ENCODE data around the gene LFNG. TPM values are rescaled to one million over a fixed set of nuclear protein-coding genes. Genes with fewer than 3 reads are reported as not detected.

LFNG gene
- total RNA-seq, 1 donor = 10.8 TPM

- no peak overlapping the region for H3K4me3 ChIP-seq (ENCODE audit: low read depth, low read length)
- TF ChIP-seq CTCF (IDR thresholded peaks at IDR 0.05; ENCODE audit: insufficient read depth, low read depth, low read length) = no peak
- DNase-seq (ENCODE audit: low read depth) = no peak
Measured at GRCh38 chr7:2478399-2478785, 41.2 kb upstream of the LFNG start.

- TF ChIP-seq CTCF (IDR thresholded peaks at IDR 0.05; ENCODE audit: insufficient read depth, low read depth, low read length) = no peak
- H3K4me3 ChIP-seq (ENCODE audit: low read depth, low read length) = no peak overlapping the region
- DNase-seq (ENCODE audit: low read depth) = no peak
Measured at GRCh38 chr7:2478800-2479199, 40.8 kb upstream of the LFNG start.

- DNase-seq (ENCODE audit: low read depth) = no peak
- H3K4me3 ChIP-seq (ENCODE audit: low read depth, low read length) = no peak overlapping the region
- no peak for TF ChIP-seq CTCF (IDR thresholded peaks at IDR 0.05; ENCODE audit: insufficient read depth, low read depth, low read length)
Measured at GRCh38 chr7:2479276-2480069, 40.1 kb upstream of the LFNG start.

- no peak for TF ChIP-seq CTCF (IDR thresholded peaks at IDR 0.05; ENCODE audit: insufficient read depth, low read depth, low read length)
- DNase-seq (ENCODE audit: low read depth) = no peak
- H3K4me3 ChIP-seq (ENCODE audit: low read depth, low read length) = no peak overlapping the region
Measured at GRCh38 chr7:2480070-2480408, 39.5 kb upstream of the LFNG start.

GRCh38 chr7:2481195-2481594 is 38.4 kb upstream of the LFNG start:
- DNase-seq (ENCODE audit: low read depth) = no peak
- no peak for TF ChIP-seq CTCF (IDR thresholded peaks at IDR 0.05; ENCODE audit: insufficient read depth, low read depth, low read length)

GRCh38 chr7:2482725-2483451 is 36.7 kb upstream of the LFNG start:
- no peak for DNase-seq (ENCODE audit: low read depth)
- no peak for TF ChIP-seq CTCF (IDR thresholded peaks at IDR 0.05; ENCODE audit: insufficient read depth, low read depth, low read length)
- no peak overlapping the region for H3K4me3 ChIP-seq (ENCODE audit: low read depth, low read length)

More at GRCh38 chr7:2481195-2481594, 38.4 kb upstream of the LFNG start:
- H3K4me3 ChIP-seq (ENCODE audit: low read depth, low read length) = no peak overlapping the region
